PC-3 (cell line): ENCODE measurements around the gene TRPV5. TPM values are rescaled to one million over a fixed set of nuclear protein-coding genes. Genes with fewer than 3 reads are reported as not detected.

ENCODE experiments used
- ATAC-seq: fragments of 200-7000 bp; cut with Tn5 transposase; 2 replicates; pipeline ENCODE4 v1.9.1; 2020; ENCODE audit warnings: mild to moderate bottlenecking, moderate library complexity
- BruUV-seq: library from RNA; stranded (reverse); fragments of 400-500 nt; replicated peaks from 2 replicates; lab custom pipeline; 2021; lab: Mats Ljungman, UMichigan
- CTCF ChIA-PET: fragments of 300-600 bp; sonication (Branson Sonifier 250); formaldehyde crosslinking; loops from one replicate; lab custom pipeline; 2022; ENCODE audit warnings: antibody characterized with exemption; lab: Charles Lee
- POLR2A ChIA-PET: fragments of 300-600 bp; sonication (Branson Sonifier 250); formaldehyde crosslinking; loops from one replicate; lab custom pipeline; 2022; ENCODE audit warnings: antibody characterized with exemption; ENCODE audit not compliant: unreplicated experiment; lab: Charles Lee
- DNase-seq: peaks from one replicate; pipeline ENCODE4 v3.0.0-alpha.2; 2015
- H2AFZ ChIP-seq: fragments of 300-600 bp; sonication (generic); 2 replicates; pipeline ENCODE4 v1.6.0; 2016; ENCODE audit warnings: antibody characterized with exemption, low read length
- H3F3A ChIP-seq: fragments of 300-600 bp; sonication (generic); one replicate; pipeline ENCODE4 v1.6.0; 2017; ENCODE audit warnings: antibody characterized with exemption, low read length, control low read depth, mild to moderate bottlenecking; ENCODE audit not compliant: unreplicated experiment
- H3K27ac ChIP-seq: fragments of 300-600 bp; sonication (generic); 2 replicates; pipeline ENCODE4 v1.5.1; 2016; ENCODE audit warnings: mild to moderate bottlenecking, low read length
- H3K27me3 ChIP-seq: fragments of 300-600 bp; sonication (generic); 2 replicates; pipeline ENCODE4 v1.6.1; 2016; ENCODE audit warnings: low read length, mixed read lengths
- H3K36me3 ChIP-seq: fragments of 300-600 bp; sonication (generic); 2 replicates; pipeline ENCODE4 v1.6.1; 2016; ENCODE audit warnings: low read depth, mixed run types, low read length, mixed read lengths
- H3K4me1 ChIP-seq: fragments of 300-600 bp; sonication (generic); 2 replicates; pipeline ENCODE4 v1.5.1; 2016; ENCODE audit warnings: low read length; ENCODE audit not compliant: insufficient read depth
- H3K4me2 ChIP-seq: fragments of 300-600 bp; sonication (generic); 2 replicates; pipeline ENCODE4 v1.6.0; 2016; ENCODE audit warnings: low read length
- H3K4me3 ChIP-seq: fragments of 300-600 bp; sonication (generic); 2 replicates; pipeline ENCODE4 v1.5.1; 2016; ENCODE audit warnings: mild to moderate bottlenecking, low read length, mixed read lengths
- H3K79me2 ChIP-seq: fragments of 300-600 bp; sonication (generic); 2 replicates; pipeline ENCODE4 v1.6.1; 2017; ENCODE audit warnings: low read length, mixed read lengths
- H3K9ac ChIP-seq: fragments of 300-600 bp; sonication (generic); 2 replicates; pipeline ENCODE4 v1.6.0; 2016; ENCODE audit warnings: mild to moderate bottlenecking, low read length
- H3K9me2 ChIP-seq: fragments of 300-600 bp; sonication (generic); replicated peaks from 2 replicates; pipeline ENCODE4 v1.6.1; 2016; ENCODE audit warnings: mixed run types, low read length, mixed read lengths
- H3K9me3 ChIP-seq: fragments of 300-600 bp; sonication (generic); 2 replicates; pipeline ENCODE4 v1.6.1; 2016; ENCODE audit warnings: low read length, mixed read lengths
- H4K20me1 ChIP-seq: fragments of 300-600 bp; sonication (generic); 2 replicates; pipeline ENCODE4 v1.6.1; 2016; ENCODE audit warnings: low read length, mixed read lengths
- EZH2 ChIP-seq: fragments of 300-600 bp; sonication (generic); IDR thresholded peaks from one replicate; pipeline ENCODE4 v1.6.1; 2017; ENCODE audit warnings: antibody characterized with exemption, mild to moderate bottlenecking, low read length; ENCODE audit not compliant: unreplicated experiment
- EZH2phosphoT487 ChIP-seq: fragments of 300-600 bp; sonication (generic); IDR thresholded peaks from 2 replicates; pipeline ENCODE4 v1.6.1; 2018; ENCODE audit warnings: mild to moderate bottlenecking, antibody characterized with exemption, low read length, borderline replicate concordance
- intact Hi-C: fragments of 100-400 bp; cut with micrococcal nuclease; formaldehyde crosslinking; loops from 2 replicates; pipeline ENCODE4 v1.9.0; 2023
- total RNA-seq: library from RNA; depleted of rRNA; stranded (reverse); fragments of >200 nt; gene quantifications from 2 replicates; pipeline ENCODE4 v1.2.3, GENCODE V29; 2014
- TF ChIP-seq, protein P1 (sequence below): fragments of 300-600 bp; sonication (generic); conservative IDR thresholded peaks from 2 replicates; pipeline ENCODE4 v1.5.1; 2017; ENCODE audit warnings: antibody characterized with exemption, low read depth, mild to moderate bottlenecking, low read length

Gene TRPV5
- total RNA-seq, 1 experiment from 2014 or later: not detected

DNA sequence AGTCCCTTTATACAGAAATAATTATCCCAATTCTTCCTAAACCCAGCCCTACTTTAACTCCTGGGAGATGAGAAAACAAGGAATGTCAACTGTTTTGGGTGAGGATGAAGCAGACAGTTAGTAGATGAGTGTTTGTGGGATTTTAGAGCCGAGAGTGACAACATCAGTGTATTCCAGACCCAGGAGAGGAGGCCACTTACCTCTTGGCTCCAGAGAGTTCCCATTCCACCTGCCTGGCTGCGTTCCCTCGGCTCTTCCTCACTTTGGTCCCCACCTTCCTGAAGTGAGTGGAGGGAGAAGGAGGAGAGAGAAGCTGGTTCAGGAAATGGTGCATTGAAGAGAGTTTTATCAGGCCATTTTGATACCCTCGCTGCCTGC is 28.0 kb upstream of the TRPV5 start:
- H3K9me3 ChIP-seq: no peaks in the 10 kb centered on the region
- TF ChIP-seq EZH2 (no peak), EZH2phosphoT487 (no peak)
- TF ChIP-seq, protein P1, sequence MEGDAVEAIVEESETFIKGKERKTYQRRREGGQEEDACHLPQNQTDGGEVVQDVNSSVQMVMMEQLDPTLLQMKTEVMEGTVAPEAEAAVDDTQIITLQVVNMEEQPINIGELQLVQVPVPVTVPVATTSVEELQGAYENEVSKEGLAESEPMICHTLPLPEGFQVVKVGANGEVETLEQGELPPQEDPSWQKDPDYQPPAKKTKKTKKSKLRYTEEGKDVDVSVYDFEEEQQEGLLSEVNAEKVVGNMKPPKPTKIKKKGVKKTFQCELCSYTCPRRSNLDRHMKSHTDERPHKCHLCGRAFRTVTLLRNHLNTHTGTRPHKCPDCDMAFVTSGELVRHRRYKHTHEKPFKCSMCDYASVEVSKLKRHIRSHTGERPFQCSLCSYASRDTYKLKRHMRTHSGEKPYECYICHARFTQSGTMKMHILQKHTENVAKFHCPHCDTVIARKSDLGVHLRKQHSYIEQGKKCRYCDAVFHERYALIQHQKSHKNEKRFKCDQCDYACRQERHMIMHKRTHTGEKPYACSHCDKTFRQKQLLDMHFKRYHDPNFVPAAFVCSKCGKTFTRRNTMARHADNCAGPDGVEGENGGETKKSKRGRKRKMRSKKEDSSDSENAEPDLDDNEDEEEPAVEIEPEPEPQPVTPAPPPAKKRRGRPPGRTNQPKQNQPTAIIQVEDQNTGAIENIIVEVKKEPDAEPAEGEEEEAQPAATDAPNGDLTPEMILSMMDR: no peak
- CTCF ChIA-PET: interaction anchor here (0.5 to 1.1 kb wide), 3 partner anchors 61 to 89 kb away, joined by 3 to 4 read pairs (median 3); no protein-coding TSS in a partner anchor
- ATAC-seq (no peak), DNase-seq (no peak)
- no peak overlapping the region for H2AFZ ChIP-seq
- no peaks in the 10 kb centered on the region for H3K9me2 ChIP-seq
- no peaks in the 10 kb centered on the region for H4K20me1 ChIP-seq
- no peaks in the 10 kb centered on the region for H3F3A ChIP-seq
- no peak overlapping the region for H3K27ac ChIP-seq
- no peak overlapping the region for H3K4me3 ChIP-seq
- H3K79me2 ChIP-seq: no peaks in the 10 kb centered on the region
- H3K9ac ChIP-seq: no peak overlapping the region
- no peak overlapping the region for H3K4me2 ChIP-seq
- BruUV-seq: no TSS peak
- intact Hi-C loops: no loop called here
- no peaks in the 10 kb centered on the region for H3K36me3 ChIP-seq
- peaks cover 19% of the 10 kb centered on the region for H3K4me1 ChIP-seq
- H3K27me3 ChIP-seq: peaks cover 46% of the 10 kb centered on the region
- POLR2A ChIA-PET: no interaction called here

GRCh38 chr7:142960955-142961512 is 27.5 kb upstream of the TRPV5 start:
- no peak for TF ChIP-seq EZH2phosphoT487
- TF ChIP-seq, protein P1: peak; percentile 57
- no peaks in the 10 kb centered on the region for H3K9me2 ChIP-seq
- no peak overlapping the region for H3K27ac ChIP-seq
- H3K4me3 ChIP-seq: no peak overlapping the region
- ChIA-PET POLR2A (no interaction called here), CTCF (interaction anchor here (0.5 to 1.1 kb wide), 3 partner anchors 61 to 88 kb away, joined by 3 to 4 read pairs (median 3); no protein-coding TSS in a partner anchor)
- peaks cover 46% of the 10 kb centered on the region for H3K27me3 ChIP-seq
- H4K20me1 ChIP-seq: no peaks in the 10 kb centered on the region
- H3K79me2 ChIP-seq: no peaks in the 10 kb centered on the region
- H3K9me3 ChIP-seq: no peaks in the 10 kb centered on the region
- intact Hi-C loops: no loop called here
- DNase-seq (peak; percentile 37), ATAC-seq (no peak)
- H3F3A ChIP-seq: no peaks in the 10 kb centered on the region
- peaks cover 24% of the 10 kb centered on the region for H3K4me1 ChIP-seq
- no TSS peak for BruUV-seq
- no peak overlapping the region for H2AFZ ChIP-seq
- H3K9ac ChIP-seq: no peak overlapping the region
- no peak overlapping the region for H3K4me2 ChIP-seq
- no peaks in the 10 kb centered on the region for H3K36me3 ChIP-seq

GRCh38 chr7:142959202-142959601 is 25.7 kb upstream of the TRPV5 start:
- no peaks in the 10 kb centered on the region for H3K9me3 ChIP-seq
- TF ChIP-seq EZH2phosphoT487 (no peak), EZH2 (no peak)
- TF ChIP-seq, protein P1: no peak
- no peak overlapping the region for H3K27ac ChIP-seq
- H3K4me2 ChIP-seq: no peak overlapping the region
- H3K9ac ChIP-seq: no peak overlapping the region
- intact Hi-C loops: no loop called here
- no peaks in the 10 kb centered on the region for H3F3A ChIP-seq
- H2AFZ ChIP-seq: no peak overlapping the region
- CTCF ChIA-PET: no interaction called here
- no peaks in the 10 kb centered on the region for H3K9me2 ChIP-seq
- POLR2A ChIA-PET: no interaction called here
- H3K4me1 ChIP-seq: peaks cover 24% of the 10 kb centered on the region
- ATAC-seq: no peak
- BruUV-seq: no TSS peak
- no peak overlapping the region for H3K4me3 ChIP-seq
- H4K20me1 ChIP-seq: no peaks in the 10 kb centered on the region
- no peak for DNase-seq
- no peaks in the 10 kb centered on the region for H3K36me3 ChIP-seq
- no peaks in the 10 kb centered on the region for H3K79me2 ChIP-seq
- peaks cover 36% of the 10 kb centered on the region for H3K27me3 ChIP-seq
